Sigmoid colon (tissue), 4 donors: ENCODE data around the gene CYP46A1.

Source experiments
- CTCF ChIP-seq, 4 experiments: fragments of 450-650 bp in 3 of 4; fragments of 200-600 bp in 1 of 4; IDR thresholded peaks; one replicate each; pipeline ENCODE4 v1.5.1; 2016 to 2019; ENCODE audit warnings: antibody characterized with exemption in 4 of 4, mild to moderate bottlenecking in 3 of 4, moderate library complexity in 2 of 4
- EP300 ChIP-seq, 4 donors: sonication (generic); formaldehyde crosslinking; IDR thresholded peaks; one replicate each; pipeline ENCODE4 v1.6.1; 2017; ENCODE audit warnings: antibody characterized with exemption in 4 of 4
- POLR2A ChIP-seq, 2 donors: fragments of 450-650 bp; IDR thresholded peaks; one replicate each; pipeline ENCODE4 v1.6.1; 2016; ENCODE audit warnings: antibody characterized with exemption in 2 of 2, mild to moderate bottlenecking in 2 of 2, moderate library complexity in 2 of 2
- POLR2AphosphoS5 ChIP-seq, 4 donors: sonication (generic); formaldehyde crosslinking; IDR thresholded peaks; one replicate each; pipeline ENCODE4 v1.6.1; 2017; ENCODE audit warnings: antibody characterized with exemption in 4 of 4

DNA sequence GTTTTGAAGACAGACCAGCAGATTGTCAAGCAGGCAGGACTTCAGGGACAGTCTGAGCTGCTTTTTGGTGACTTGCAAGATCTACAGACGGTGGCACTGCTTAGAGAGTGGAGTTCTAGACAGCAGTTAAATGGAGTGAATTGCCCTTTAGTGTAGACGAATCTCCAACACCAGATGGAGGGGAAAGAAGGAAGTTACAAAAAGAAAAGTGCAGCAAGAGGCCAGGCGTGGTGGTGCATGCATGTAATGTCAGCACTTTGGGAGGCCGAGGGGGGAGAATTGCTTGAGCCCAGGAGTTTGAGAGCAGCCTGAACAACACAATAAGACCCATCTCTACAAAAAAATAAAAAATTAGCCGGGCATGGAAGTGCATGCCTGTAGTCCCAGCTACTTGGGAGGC lies 47.6 kb upstream of the CYP46A1 start:
- TF ChIP-seq CTCF (IDR thresholded peaks at IDR 0.05) (no peak), POLR2AphosphoS5 (IDR thresholded peaks at IDR 0.05) (no peak), POLR2A (IDR thresholded peaks at IDR 0.05) (no peak), EP300 (IDR thresholded peaks at IDR 0.05) (no peak)
